Thyroid gland (tissue), 4 donors: ENCODE data around the gene SIGLEC1. TPM values are rescaled to one million over a fixed set of nuclear protein-coding genes. Genes with fewer than 3 reads are reported as not detected.
A peak's percentile ranks its signal among the peaks of the same experiment; 100 is the strongest.

ENCODE experiments used
- DNase-seq, 2 donors: peaks; one replicate each; pipeline ENCODE4 v3.0.0-alpha.2; 2019
- H3K27ac ChIP-seq, 3 donors: fragments of 200-600 bp; sonication (generic); 1 replicate in 2 of 3; 2 replicates in 1 of 3; pipeline ENCODE4 v1.5.1; 2016 to 2019; ENCODE audit warnings: mild to moderate bottlenecking in 1 of 3, moderate library complexity in 1 of 3
- H3K27me3 ChIP-seq: fragments of 200-600 bp; sonication (generic); one replicate; pipeline ENCODE4 v1.5.1; 2019
- H3K36me3 ChIP-seq, 2 donors: fragments of 200-600 bp; sonication (generic); one replicate each; pipeline ENCODE4 v1.5.1; 2016 to 2019
- H3K4me1 ChIP-seq, 2 donors: fragments of 200-600 bp; sonication (generic); one replicate each; pipeline ENCODE4 v1.5.1; 2017 to 2019
- H3K4me3 ChIP-seq, 3 donors: fragments of 200-600 bp; sonication (generic); replicated peaks in 1 of 3; 1 replicate in 2 of 3; 2 replicates in 1 of 3; pipeline ENCODE4 v1.5.1; 2016; ENCODE audit warnings: mild to moderate bottlenecking in 1 of 3
- H3K9me3 ChIP-seq: fragments of 200-600 bp; sonication (generic); one replicate; pipeline ENCODE4 v1.5.1; 2017
- CTCF ChIP-seq, 6 experiments: fragments of 200-600 bp in 3 of 6; fragments of 450-650 bp in 3 of 6; sonication (generic) in 3 of 6; IDR thresholded peaks; one replicate each; pipeline ENCODE4 v1.5.1; 2016 to 2019; ENCODE audit warnings: antibody characterized with exemption in 6 of 6, mild to moderate bottlenecking in 2 of 6, inconsistent platforms in 1 of 6, moderate library complexity in 1 of 6
- POLR2A ChIP-seq, 2 donors: fragments of 450-650 bp; IDR thresholded peaks; one replicate each; pipeline ENCODE4 v1.6.1; 2017; ENCODE audit warnings: antibody characterized with exemption in 2 of 2, mild to moderate bottlenecking in 2 of 2, moderate library complexity in 1 of 2
- WGBS, 2 donors: methylation state at CpG; one replicate each; pipeline ENCODE4 v1.1.5; 2017; 5-methylcytosine and 5-hydroxymethylcytosine counted together
- intact Hi-C: fragments of 100-400 bp; cut with DNase I; formaldehyde crosslinking; loops from one replicate; pipeline ENCODE4 v1.15.1; 2023
- total RNA-seq, 4 donors: library from RNA; depleted of rRNA; stranded (reverse); fragments of >200 nt; gene quantifications; one replicate each; pipeline ENCODE4 v1.2.3, GENCODE V29; 2016

Gene SIGLEC1
- total RNA-seq, 4 donors from 2014 or later, result 2.6 to 9.1 (median 5.0) TPM

GRCh38 chr20:3681352-3681930 is 31.0 kb downstream of the SIGLEC1 start:
- Histone ChIP-seq H3K9me3 (no peaks in the 10 kb centered on the region), H3K36me3 (no peaks in the 10 kb centered on the region), H3K27ac (peak overlapping the region; percentile 12 to 71 (median 70)), H3K4me1 (peaks cover 19 to 38% of the 10 kb centered on the region in 2 donors), H3K4me3 (peak overlapping the region in 2 of 3 donors; percentile 28 to 52), H3K27me3 (no peaks in the 10 kb centered on the region)
- intact Hi-C loops, result no loop called here
- no peak for DNase-seq
- WGBS, 2 donors, result 5 to 46% methylated on average over 9 to 20 of the region's 32 CpGs
- TF ChIP-seq POLR2A (IDR thresholded peaks at IDR 0.05) (no peak), CTCF (IDR thresholded peaks at IDR 0.05) (no peak)

GRCh38 chr20:3680701-3681351 is 31.6 kb downstream of the SIGLEC1 start:
- DNase-seq, result no peak
- H3K4me1 ChIP-seq, result peaks cover 16 to 36% of the 10 kb centered on the region in 2 donors

GRCh38 chr20:3679749-3680700 is 32.4 kb downstream of the SIGLEC1 start:
- no peaks in the 10 kb centered on the region for H3K27me3 ChIP-seq
- H3K27ac ChIP-seq, result peak overlapping the region in 2 of 3 donors; percentile 70 to 71
- 77 to 83% methylated on average over 14 to 18 of the region's 18 CpGs for WGBS, 2 donors
- no peak for DNase-seq
- TF ChIP-seq CTCF (IDR thresholded peaks at IDR 0.05), result no peak
- TF ChIP-seq POLR2A (IDR thresholded peaks at IDR 0.05), result no peak
- H3K9me3 ChIP-seq, result no peaks in the 10 kb centered on the region
- intact Hi-C loops, result loop anchor here (10.0 kb wide), 1 partner anchor 405 kb away; no protein-coding TSS in a partner anchor
- peaks cover 16 to 36% of the 10 kb centered on the region in 2 donors for H3K4me1 ChIP-seq
- no peaks in the 10 kb centered on the region for H3K36me3 ChIP-seq
- no peak overlapping the region for H3K4me3 ChIP-seq

More at GRCh38 chr20:3680701-3681351, 31.6 kb downstream of the SIGLEC1 start:
- TF ChIP-seq CTCF (IDR thresholded peaks at IDR 0.05), result no peak
- no peak for TF ChIP-seq POLR2A (IDR thresholded peaks at IDR 0.05)
- Histone ChIP-seq H3K4me3 (peak overlapping the region in 1 of 3 donors; percentile 52), H3K36me3 (no peaks in the 10 kb centered on the region), H3K9me3 (no peaks in the 10 kb centered on the region), H3K27me3 (no peaks in the 10 kb centered on the region), H3K27ac (peak overlapping the region in 2 of 3 donors; percentile 70 to 71)
- intact Hi-C loops, result no loop called here
- 77 to 79% methylated on average over 11 to 14 of the region's 15 CpGs for WGBS, 2 donors

GRCh38 chr20:3678856-3679720 is 33.3 kb downstream of the SIGLEC1 start:
- peaks cover 16 to 36% of the 10 kb centered on the region in 2 donors for H3K4me1 ChIP-seq
- H3K27me3 ChIP-seq, result no peaks in the 10 kb centered on the region
- no peaks in the 10 kb centered on the region for H3K9me3 ChIP-seq
- no peak for DNase-seq
- TF ChIP-seq CTCF (IDR thresholded peaks at IDR 0.05) (no peak), POLR2A (IDR thresholded peaks at IDR 0.05) (no peak)
- WGBS, 2 donors, result 81 to 87% methylated on average over 14 of the region's 14 CpGs
- peak overlapping the region in 2 of 3 donors; percentile 70 to 71 for H3K27ac ChIP-seq
- H3K36me3 ChIP-seq, result no peaks in the 10 kb centered on the region
- H3K4me3 ChIP-seq, result no peak overlapping the region
- intact Hi-C loops, result loop anchor here (10.0 kb wide), 1 partner anchor 406 kb away; no protein-coding TSS in a partner anchor
